Measurements from ENCODE around the gene NEFH.

NEFH gene

DNA sequence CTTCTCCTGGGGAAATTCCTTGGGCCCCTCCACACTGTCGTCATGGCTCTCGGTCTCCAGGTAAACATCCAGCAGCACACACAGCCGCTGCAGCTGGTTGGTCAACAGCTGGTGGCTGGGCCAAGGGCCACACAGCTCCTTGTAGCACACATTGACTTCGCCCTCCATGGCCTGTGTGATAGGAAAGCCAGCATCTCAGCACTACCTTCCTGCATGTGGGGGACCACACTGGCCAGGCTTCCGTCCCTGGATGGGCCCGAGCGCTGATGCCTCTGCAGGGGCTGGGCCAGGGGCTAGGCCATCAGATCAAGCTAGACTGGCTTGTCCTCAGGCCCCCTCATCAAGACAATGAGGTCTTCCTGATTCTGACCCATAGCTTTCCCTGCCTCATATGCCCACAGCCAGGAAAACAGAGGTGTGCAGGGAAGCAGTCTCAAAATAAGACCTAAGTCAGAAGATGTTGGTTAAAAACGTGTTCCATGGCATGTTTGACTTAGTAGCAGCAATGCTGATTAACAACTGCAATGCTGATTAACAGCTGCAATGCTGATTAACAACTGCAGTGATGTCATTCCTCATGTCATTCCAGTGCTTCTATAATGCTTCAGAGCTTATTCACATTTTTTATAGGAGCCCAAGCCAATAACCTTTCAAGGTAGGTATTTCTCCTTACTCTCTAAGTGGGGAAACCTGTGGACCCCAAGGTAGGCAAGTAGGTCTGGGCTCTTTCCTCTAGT lies 31.3 kb downstream of the NEFH start:
- Histone ChIP-seq H3K9me3 (ENCODE audit: control insufficient read depth, low read depth, low read length) (no peaks in the 10 kb centered on the region), H3K27ac (ENCODE audit: low read length) (no peak overlapping the region), H3K27me3 (ENCODE audit: control insufficient read depth, insufficient read depth, low read length) (no peaks in the 10 kb centered on the region), H3K4me1 (ENCODE audit: control insufficient read depth, low read depth, low read length) (no peaks in the 10 kb centered on the region), H3K36me3 (ENCODE audit: control insufficient read depth, low read depth, low read length) (peaks cover 54% of the 10 kb centered on the region), H3K9ac (ENCODE audit: low read length) (no peak overlapping the region), H3K4me3 (ENCODE audit: low read length) (no peak overlapping the region)

- Histone ChIP-seq H3K36me3 (ENCODE audit: control insufficient read depth, low read depth, low read length) (peaks cover 55% of the 10 kb centered on the region), H3K4me1 (ENCODE audit: control insufficient read depth, low read depth, low read length) (no peaks in the 10 kb centered on the region), H3K4me3 (ENCODE audit: low read length) (no peak overlapping the region), H3K9me3 (ENCODE audit: control insufficient read depth, low read depth, low read length) (no peaks in the 10 kb centered on the region), H3K27me3 (ENCODE audit: control insufficient read depth, insufficient read depth, low read length) (no peaks in the 10 kb centered on the region), H3K27ac (ENCODE audit: low read length) (no peak overlapping the region), H3K9ac (ENCODE audit: low read length) (no peak overlapping the region)
Observed at GRCh38 chr22:29512031-29512430, 32.0 kb downstream of the NEFH start.

GRCh38 chr22:29517215-29517908 lies 37.3 kb downstream of the NEFH start:
- Histone ChIP-seq H3K36me3 (ENCODE audit: control insufficient read depth, low read depth, low read length) (peaks cover 63% of the 10 kb centered on the region), H3K9ac (ENCODE audit: low read length) (no peak overlapping the region), H3K4me1 (ENCODE audit: control insufficient read depth, low read depth, low read length) (no peaks in the 10 kb centered on the region), H3K27ac (ENCODE audit: low read length) (no peak overlapping the region), H3K9me3 (ENCODE audit: control insufficient read depth, low read depth, low read length) (no peaks in the 10 kb centered on the region), H3K4me3 (ENCODE audit: low read length) (no peak overlapping the region), H3K27me3 (ENCODE audit: control insufficient read depth, insufficient read depth, low read length) (no peaks in the 10 kb centered on the region)

DNA sequence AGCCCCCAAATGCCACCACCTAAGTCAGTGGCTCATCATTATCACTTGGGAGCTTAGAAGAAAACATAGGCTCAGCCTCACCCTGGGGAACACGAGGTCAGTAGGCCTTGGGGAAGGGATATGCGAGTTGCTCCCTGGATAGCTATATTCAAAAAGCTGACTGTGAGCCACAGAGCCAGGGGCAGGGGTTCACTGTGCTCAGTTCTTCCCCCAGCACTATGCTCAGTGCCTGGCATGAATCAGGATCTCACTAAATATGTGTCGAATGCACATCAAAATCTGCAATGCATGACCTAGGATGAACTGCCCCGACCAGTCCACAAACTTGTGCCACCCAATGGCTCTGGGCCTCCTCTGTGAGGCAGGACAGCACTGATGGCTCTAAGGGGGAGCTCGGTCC lies 38.4 kb downstream of the NEFH start:
- Histone ChIP-seq H3K9ac (ENCODE audit: low read length) (no peak overlapping the region), H3K36me3 (ENCODE audit: control insufficient read depth, low read depth, low read length) (peaks cover 63% of the 10 kb centered on the region), H3K4me1 (ENCODE audit: control insufficient read depth, low read depth, low read length) (no peaks in the 10 kb centered on the region)

DNA sequence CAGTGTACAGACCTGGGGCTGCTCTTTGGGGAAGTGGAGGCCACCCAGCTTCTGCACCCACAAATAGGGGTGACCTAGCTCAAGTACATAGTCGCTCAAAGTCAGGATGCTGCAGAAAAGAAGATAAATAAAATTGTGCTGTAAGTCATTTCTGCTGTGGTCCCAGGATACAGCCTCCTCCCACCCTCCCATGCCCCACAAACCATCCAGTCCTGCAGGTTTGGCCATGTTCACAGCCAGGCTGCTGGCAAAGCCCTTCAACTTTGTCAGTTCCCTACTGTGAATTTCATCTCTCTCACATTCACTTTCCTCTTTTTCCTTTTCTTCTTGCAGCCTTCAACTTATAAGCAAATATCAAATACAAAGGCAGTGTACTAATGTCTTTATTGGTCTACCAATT lies 40.0 kb downstream of the NEFH start:
- no peaks in the 10 kb centered on the region for H3K9me3 ChIP-seq (ENCODE audit: control insufficient read depth, low read depth, low read length)
- peaks cover 77% of the 10 kb centered on the region for H3K36me3 ChIP-seq (ENCODE audit: control insufficient read depth, low read depth, low read length)
- no peaks in the 10 kb centered on the region for H3K27me3 ChIP-seq (ENCODE audit: control insufficient read depth, insufficient read depth, low read length)
- no peak overlapping the region for H3K27ac ChIP-seq (ENCODE audit: low read length)
- no peak overlapping the region for H3K9ac ChIP-seq (ENCODE audit: low read length)
- H3K4me3 ChIP-seq (ENCODE audit: low read length) = no peak overlapping the region
- no peaks in the 10 kb centered on the region for H3K4me1 ChIP-seq (ENCODE audit: control insufficient read depth, low read depth, low read length)

More for the DNA sequence above, 38.4 kb downstream of the NEFH start:
- Histone ChIP-seq H3K9me3 (ENCODE audit: control insufficient read depth, low read depth, low read length) (no peaks in the 10 kb centered on the region), H3K4me3 (ENCODE audit: low read length) (no peak overlapping the region), H3K27me3 (ENCODE audit: control insufficient read depth, insufficient read depth, low read length) (no peaks in the 10 kb centered on the region), H3K27ac (ENCODE audit: low read length) (no peak overlapping the region)

DNA sequence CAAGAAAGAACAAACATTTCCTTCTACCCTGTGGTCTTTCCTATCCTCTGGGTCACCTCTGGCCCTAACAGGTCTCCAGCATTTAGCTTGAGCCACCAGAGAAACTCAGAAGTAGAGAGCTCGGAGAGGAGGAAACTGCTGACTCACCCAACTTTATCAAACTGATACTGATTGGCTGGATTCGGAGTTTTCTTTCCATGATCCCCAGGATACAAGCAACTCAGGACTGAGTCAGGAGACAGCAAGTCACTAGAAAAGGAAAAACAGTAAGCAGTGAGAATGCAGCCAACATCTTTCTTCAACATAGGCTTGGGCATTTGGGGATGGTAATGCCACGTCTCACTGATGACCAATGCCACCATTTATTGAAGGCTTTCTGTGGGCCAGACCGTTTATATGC lies 40.8 kb downstream of the NEFH start:
- no peaks in the 10 kb centered on the region for H3K4me1 ChIP-seq (ENCODE audit: control insufficient read depth, low read depth, low read length)
- H3K9me3 ChIP-seq (ENCODE audit: control insufficient read depth, low read depth, low read length) = no peaks in the 10 kb centered on the region
- H3K36me3 ChIP-seq (ENCODE audit: control insufficient read depth, low read depth, low read length) = peaks cover 78% of the 10 kb centered on the region
- no peaks in the 10 kb centered on the region for H3K27me3 ChIP-seq (ENCODE audit: control insufficient read depth, insufficient read depth, low read length)
- no peak overlapping the region for H3K9ac ChIP-seq (ENCODE audit: low read length)
- no peak overlapping the region for H3K4me3 ChIP-seq (ENCODE audit: low read length)
- no peak overlapping the region for H3K27ac ChIP-seq (ENCODE audit: low read length)

- no peak overlapping the region for H3K9ac ChIP-seq (ENCODE audit: low read length)
- no peaks in the 10 kb centered on the region for H3K9me3 ChIP-seq (ENCODE audit: control insufficient read depth, low read depth, low read length)
- H3K4me3 ChIP-seq (ENCODE audit: low read length) = no peak overlapping the region
- no peaks in the 10 kb centered on the region for H3K4me1 ChIP-seq (ENCODE audit: control insufficient read depth, low read depth, low read length)
- H3K36me3 ChIP-seq (ENCODE audit: control insufficient read depth, low read depth, low read length) = peaks cover 76% of the 10 kb centered on the region
- no peak overlapping the region for H3K27ac ChIP-seq (ENCODE audit: low read length)
- H3K27me3 ChIP-seq (ENCODE audit: control insufficient read depth, insufficient read depth, low read length) = no peaks in the 10 kb centered on the region
Observed at GRCh38 chr22:29521526-29521925, 41.5 kb downstream of the NEFH start.

DNA sequence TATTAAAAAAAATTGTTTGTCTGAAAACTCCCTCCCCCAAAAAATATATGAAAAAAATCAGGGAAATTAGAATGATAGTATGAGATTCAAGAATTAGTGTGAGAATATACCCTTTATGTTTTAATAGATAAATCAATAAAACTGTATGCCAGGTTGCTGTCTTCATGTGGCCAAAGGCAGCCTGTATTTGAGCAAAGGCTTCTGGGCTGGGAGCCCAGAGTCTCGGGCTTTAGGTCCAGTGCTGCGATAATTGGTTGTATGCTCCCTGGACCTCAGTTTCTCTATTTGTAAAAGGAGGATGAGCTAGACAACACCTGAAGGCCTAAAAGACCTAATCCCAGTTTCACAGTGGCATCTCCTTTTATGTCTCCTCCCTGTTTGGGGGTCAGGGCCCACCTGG lies 43.7 kb downstream of the NEFH start:
- H3K4me3 ChIP-seq (ENCODE audit: low read length) = no peak overlapping the region
- no peaks in the 10 kb centered on the region for H3K4me1 ChIP-seq (ENCODE audit: control insufficient read depth, low read depth, low read length)
- H3K27ac ChIP-seq (ENCODE audit: low read length) = no peak overlapping the region
- no peak overlapping the region for H3K9ac ChIP-seq (ENCODE audit: low read length)
- H3K27me3 ChIP-seq (ENCODE audit: control insufficient read depth, insufficient read depth, low read length) = no peaks in the 10 kb centered on the region
- H3K9me3 ChIP-seq (ENCODE audit: control insufficient read depth, low read depth, low read length) = no peaks in the 10 kb centered on the region
- peaks cover 77% of the 10 kb centered on the region for H3K36me3 ChIP-seq (ENCODE audit: control insufficient read depth, low read depth, low read length)

DNA sequence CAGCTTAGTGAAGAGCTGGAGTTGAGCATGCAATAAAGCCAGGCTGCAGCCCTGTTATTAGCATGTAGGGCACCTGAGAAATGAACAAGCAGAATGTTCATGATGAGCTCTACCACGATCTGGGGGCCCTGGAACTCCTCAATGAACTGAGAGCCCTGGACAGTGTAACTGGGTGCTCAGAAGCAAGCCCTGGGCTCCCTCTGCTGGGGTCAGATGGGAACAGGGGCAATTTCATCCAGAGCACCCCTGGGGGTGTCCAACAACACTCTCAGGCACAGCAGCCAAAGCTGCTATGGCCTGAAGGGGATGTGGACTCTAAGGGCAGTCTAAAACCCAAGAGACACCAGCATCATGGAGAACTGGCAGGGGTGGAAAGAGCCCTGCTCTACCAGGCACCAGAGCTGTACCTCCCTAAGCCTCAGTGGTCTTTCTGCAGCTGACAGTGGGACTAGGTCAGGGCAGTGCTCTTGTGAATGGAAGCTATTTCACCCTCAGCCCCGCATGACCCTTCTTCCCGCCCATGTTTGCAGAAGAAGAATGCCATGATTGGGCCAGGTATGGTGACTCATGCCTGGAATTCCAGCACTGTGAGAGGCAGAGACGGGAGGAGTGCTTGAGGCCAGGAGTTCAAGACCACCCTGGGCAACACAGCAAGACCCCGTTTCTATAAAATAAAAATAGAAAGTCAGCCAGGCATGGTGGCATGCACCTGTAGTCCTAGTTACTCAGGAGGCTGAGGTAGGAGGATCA lies 44.6 kb downstream of the NEFH start:
- Histone ChIP-seq H3K27ac (ENCODE audit: low read length) (no peak overlapping the region), H3K36me3 (ENCODE audit: control insufficient read depth, low read depth, low read length) (peaks cover 76% of the 10 kb centered on the region)

DNA sequence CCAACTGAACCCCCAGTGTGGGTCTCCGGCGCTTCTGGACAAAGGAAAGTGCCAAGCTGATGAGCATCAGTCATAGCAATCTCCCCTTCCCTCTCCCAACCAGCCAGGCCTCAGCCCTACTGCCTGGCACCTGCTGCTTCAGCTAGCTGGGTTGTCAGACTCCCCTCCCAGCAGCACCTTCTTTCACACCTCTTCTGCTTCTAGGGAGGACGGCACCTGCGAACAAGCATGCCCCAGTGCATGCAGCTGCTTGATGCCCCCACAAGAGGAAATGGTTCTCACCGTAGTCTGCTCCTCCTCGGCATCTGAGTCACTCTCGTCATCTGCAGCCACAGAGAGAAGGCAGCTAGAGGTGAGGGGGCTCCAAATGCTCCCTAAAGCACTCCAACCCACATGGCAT lies 48.1 kb downstream of the NEFH start:
- Histone ChIP-seq H3K4me3 (ENCODE audit: low read length) (no peak overlapping the region), H3K36me3 (ENCODE audit: control insufficient read depth, low read depth, low read length) (peaks cover 74% of the 10 kb centered on the region), H3K27ac (ENCODE audit: low read length) (no peak overlapping the region), H3K27me3 (ENCODE audit: control insufficient read depth, insufficient read depth, low read length) (no peaks in the 10 kb centered on the region), H3K9me3 (ENCODE audit: control insufficient read depth, low read depth, low read length) (no peaks in the 10 kb centered on the region), H3K4me1 (ENCODE audit: control insufficient read depth, low read depth, low read length) (no peaks in the 10 kb centered on the region), H3K9ac (ENCODE audit: low read length) (no peak overlapping the region)

More for the DNA sequence above, 44.6 kb downstream of the NEFH start:
- Histone ChIP-seq H3K4me3 (ENCODE audit: low read length) (no peak overlapping the region), H3K27me3 (ENCODE audit: control insufficient read depth, insufficient read depth, low read length) (no peaks in the 10 kb centered on the region), H3K4me1 (ENCODE audit: control insufficient read depth, low read depth, low read length) (no peaks in the 10 kb centered on the region), H3K9ac (ENCODE audit: low read length) (no peak overlapping the region), H3K9me3 (ENCODE audit: control insufficient read depth, low read depth, low read length) (no peaks in the 10 kb centered on the region)

- Histone ChIP-seq H3K27me3 (ENCODE audit: control insufficient read depth, insufficient read depth, low read length) (no peaks in the 10 kb centered on the region), H3K9me3 (ENCODE audit: control insufficient read depth, low read depth, low read length) (no peaks in the 10 kb centered on the region), H3K9ac (ENCODE audit: low read length) (no peak overlapping the region), H3K4me1 (ENCODE audit: control insufficient read depth, low read depth, low read length) (no peaks in the 10 kb centered on the region), H3K27ac (ENCODE audit: low read length) (no peak overlapping the region), H3K4me3 (ENCODE audit: low read length) (no peak overlapping the region), H3K36me3 (ENCODE audit: control insufficient read depth, low read depth, low read length) (peaks cover 72% of the 10 kb centered on the region)
Observed at GRCh38 chr22:29530716-29531115, 50.7 kb downstream of the NEFH start.
